CD4-positive, alpha-beta T cell treated with Interferon alpha-2 for 1 hour (primary cell): ENCODE data around the gene FBXO15.

ENCODE experiments used
- DNase-seq, 2 donors: peaks; one replicate each; pipeline ENCODE4 v3.0.0-alpha.2; 2020 to 2022

FBXO15 gene

GRCh38 chr18:74153377-74153776 lies 5.7 kb upstream of the FBXO15 start:
- no peak for DNase-seq

DNA sequence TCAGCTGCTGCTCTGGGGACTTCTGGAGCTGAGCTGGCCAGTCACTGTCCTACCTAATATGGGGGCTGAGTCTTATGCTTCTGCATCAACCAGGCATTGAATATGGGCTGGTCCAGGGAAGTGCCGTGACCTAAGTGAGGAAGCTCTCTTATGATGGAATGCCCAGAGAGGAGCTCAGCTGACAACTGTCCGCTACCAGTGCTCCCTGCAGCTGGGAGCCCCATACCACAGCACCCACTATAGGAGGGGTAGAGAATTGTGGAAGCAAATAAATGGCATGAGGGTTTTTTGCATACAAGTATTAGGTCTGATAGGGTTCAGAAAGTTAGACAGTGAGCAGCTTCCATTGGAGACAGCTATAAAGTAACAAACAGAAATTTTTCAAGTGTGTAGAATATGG lies 5.2 kb upstream of the FBXO15 start:
- no peak for DNase-seq

GRCh38 chr18:74152270-74152669 lies 4.6 kb upstream of the FBXO15 start:
- no peak for DNase-seq

- no peak for DNase-seq
These were observed 2.2 kb upstream of the FBXO15 start for GRCh38 chr18:74149878-74150277.

GRCh38 chr18:74148543-74149070 lies 973 bp upstream of the FBXO15 start:
- DNase-seq, result no peak

DNA sequence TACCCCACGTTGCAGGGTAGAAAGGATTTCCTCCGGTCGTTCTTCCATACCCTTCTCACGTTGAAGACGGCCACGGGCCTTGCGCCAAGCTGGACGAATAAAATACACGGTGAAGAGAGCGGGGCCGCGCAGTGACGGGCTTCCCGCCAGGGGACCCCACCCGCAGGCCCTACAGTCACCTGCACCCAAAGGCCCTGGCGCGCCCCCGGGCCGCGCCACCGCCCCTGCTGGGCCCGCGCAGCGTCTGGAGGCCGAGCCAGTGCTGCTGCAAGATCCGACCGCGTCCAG lies 199 bp downstream of the FBXO15 start:
- DNase-seq, result no peak

GRCh38 chr18:74146756-74147155 lies 878 bp downstream of the FBXO15 start:
- peak in 1 of 2 donors; percentile 6 for DNase-seq

GRCh38 chr18:74142252-74142651 lies 5.4 kb downstream of the FBXO15 start:
- DNase-seq, result no peak

DNA sequence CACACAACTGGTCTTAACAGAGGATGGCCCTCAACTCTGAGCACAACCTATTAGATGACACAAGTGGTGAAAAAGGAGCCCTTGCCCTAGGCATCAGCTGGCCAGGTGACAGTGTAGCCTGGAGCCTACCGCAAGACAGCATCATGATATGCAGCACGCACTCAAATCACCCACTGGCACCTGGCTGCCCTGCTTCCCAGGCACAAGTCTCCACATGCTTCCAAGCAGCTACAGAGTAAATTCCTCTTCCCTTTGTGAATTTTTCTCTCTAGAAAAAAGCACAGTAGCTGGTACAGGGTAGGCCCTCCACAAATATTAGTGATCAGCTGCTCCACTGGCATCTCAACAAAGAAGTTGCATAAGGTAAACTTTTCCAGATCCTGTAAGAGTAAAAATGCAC lies 6.0 kb downstream of the FBXO15 start:
- no peak for DNase-seq

DNA sequence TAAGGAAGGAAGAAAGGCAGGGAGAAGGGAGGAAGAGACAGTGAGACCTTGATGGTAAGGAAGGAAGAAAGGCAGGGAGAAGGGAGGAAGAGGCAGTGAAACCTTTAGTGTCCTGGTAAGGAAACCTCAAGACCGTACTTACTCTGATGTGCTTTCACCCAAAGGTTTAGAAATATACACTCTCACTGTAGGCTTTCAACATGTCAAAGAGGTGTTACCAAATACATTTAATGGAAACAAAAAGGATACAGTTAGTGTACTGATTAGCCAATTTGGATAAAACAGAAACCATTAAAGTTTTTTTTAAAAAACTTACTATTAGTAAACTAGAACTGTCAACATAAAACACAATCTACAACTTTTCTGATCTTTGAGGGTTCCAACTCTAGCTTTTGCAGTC lies 7.1 kb downstream of the FBXO15 start:
- no peak for DNase-seq

- DNase-seq, result no peak
These were observed 7.7 kb downstream of the FBXO15 start for GRCh38 chr18:74139888-74140287.

DNA sequence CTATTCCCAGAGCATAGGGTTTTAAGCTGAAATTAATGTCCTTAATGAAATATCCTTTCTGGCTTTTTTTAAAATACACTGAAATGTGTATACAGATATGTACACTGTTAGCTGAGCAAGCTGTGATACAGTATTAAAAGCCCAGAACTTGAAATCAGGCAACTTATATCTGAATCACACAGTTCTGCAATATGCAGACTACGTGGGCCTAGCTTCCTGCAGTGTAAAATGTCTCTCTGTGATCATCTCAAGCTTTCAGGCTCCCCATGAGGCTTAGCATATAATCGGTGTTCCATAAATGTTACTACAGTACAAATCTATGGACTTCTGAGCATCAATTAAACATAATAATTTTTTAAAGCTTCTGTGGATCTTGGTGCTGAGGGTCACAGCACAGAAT lies 8.2 kb downstream of the FBXO15 start:
- DNase-seq, result no peak

DNA sequence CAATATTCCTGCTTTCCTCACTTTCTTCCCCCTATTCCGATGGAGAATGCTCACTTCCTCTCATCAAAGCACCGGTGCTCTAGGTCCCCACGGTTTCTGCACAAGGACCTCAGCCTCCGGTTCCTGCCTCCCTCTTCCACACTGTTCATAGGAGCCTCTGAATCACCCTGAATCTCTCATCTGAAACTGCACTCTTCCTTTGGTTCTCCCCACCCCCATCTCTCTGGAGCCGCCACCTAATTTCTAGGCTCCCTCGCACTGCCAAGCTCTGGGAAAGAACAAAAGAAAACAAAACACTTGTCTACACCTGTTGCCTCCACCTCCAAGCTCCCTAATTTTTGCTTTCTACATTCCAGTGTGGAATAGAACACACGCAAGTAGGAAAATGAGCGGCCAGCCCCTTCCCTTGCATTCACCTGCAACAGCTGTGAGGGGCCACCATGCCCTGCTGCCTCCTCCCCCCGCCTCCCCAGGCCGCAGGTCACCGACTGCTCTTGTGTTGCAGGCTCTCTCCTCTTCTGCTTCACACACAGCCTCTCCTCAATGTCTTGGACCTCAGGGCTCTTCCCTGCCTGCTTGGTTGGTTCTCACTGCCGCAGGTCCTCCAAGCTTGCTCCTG lies 9.6 kb downstream of the FBXO15 start:
- DNase-seq, result no peak

DNA sequence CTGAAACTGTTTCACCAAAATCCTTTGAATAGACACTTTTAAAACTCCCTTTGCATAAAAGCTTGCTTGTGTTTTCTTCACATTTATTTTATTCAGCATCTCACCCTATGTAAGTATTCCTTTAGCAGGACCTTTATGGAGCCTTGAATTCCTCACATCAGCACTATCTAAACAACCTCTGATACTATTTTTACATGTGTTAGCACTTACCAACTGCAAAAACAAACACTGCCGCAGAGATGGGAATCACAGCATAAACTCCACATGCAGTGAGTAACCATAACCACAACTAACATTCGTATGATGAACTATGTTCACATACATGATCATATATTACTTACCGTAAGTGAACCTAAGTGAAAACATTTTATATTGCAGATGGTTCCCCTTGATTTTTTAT lies 15.4 kb downstream of the FBXO15 start:
- no peak for DNase-seq

DNA sequence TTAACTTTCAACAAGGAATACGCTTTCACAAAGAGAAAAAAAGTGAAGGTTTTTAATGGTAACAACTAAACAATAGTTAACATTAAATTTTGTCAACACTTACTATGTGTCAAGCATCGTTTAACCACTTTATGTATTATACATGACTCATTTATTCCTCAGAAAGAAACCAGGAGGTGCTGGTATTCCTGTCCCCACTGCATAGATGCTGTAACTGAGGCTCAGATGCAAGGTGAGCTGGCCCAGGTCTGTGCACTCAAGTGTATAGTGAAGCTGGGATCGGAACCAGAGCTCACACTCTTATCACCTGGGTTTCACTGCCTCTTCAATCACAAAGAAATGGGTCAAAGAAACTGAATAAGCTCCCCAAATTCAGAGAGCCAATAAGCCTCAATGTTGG lies 16.5 kb downstream of the FBXO15 start:
- no peak for DNase-seq

DNA sequence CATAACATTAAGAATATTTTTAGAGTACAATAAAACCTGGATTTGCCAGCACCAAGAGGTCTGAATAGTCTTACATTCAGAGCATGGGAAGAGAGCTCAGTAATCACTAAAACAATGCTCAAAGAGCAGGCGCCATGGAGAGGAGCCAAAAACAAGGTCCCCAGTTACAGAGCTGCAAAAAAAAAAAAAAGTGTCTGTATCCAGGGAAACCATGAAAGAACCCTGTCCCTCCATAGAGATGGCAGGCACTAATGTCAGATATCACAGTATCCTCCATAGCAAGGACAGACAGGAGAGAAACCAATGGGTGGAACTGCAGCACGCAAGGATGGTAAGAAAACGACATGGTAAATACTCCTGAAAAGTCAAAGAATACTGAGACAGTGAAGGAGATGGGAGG lies 19.5 kb downstream of the FBXO15 start:
- DNase-seq, result no peak

DNA sequence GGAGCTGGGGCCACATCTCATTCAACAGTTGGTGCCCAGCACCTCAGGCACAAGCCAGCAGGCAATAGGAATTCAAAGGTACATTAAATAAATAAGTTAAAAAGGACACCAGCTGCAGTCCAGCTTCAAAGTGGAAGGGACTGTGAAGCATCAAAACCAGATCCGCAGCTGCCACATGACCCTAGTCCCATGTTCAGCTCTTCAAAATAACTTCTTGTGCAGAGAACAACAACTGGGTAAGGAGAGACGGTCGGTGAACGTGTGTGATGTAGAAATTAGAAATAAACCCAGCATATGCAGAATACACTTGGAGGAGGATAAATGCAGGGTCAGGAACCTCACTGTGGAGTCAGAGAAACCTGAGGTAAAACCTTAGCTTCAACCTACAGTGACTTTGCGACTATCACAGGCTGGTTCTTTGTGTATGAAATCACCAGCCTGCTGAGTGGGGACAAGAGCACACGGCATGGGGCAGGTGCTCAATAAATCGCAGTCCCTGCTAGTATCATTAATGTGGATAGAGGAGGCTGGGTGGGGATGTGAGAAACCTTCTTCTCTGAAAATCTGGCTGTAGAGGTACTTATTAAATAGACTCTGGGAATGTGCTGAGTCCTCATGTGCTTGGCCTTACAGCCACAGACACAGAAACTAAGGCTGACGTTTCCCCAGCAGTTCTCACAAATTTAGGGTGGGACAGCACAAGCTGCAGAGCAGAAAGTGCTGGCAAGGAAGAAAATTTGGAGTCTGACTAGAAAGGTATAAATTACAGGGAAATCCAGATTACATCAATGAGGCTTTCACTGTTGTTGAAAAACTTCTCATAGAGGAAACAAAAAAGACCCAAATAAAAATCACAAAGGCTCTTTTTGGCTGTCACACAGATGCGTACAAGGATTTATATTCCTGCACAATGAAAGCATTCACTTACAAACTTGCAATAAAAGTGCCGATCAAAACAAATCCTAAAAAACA lies 20.7 kb downstream of the FBXO15 start:
- DNase-seq, result no peak

DNA sequence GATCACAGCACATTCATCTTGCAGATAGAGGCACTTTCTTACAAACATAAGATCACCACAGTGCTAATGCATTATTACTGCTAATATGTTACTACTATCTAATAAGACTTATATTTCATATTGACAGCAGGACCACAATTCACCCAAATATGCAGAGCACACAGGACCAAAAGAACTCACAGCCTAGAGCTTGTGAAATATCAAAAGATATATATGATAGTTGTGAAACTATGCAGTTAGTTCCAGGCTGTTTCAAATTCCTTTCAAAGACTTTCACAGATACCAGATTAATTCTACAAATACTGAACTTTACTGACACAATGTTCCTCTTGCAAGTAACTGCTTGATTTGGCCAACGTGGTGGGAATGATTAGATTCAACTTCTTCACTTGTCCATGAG lies 23.0 kb downstream of the FBXO15 start:
- DNase-seq, result no peak

DNA sequence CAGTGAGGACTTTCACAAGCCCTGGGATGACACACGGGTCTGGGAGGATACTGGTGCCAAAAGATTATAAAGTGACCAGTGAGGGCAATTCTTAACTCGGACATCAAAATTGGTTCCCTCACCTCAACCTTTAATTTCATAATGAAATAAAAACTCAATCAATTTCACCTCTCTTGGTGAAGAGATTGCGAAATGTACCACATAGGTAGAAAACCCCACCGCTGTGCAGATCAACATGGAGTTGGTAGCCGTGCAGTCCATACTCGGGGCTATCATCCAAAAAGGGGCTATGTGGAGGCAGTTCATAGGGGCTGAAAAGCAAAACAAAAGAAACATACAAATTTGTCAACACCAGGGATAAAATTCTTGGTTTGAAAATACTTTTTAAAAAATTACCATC lies 24.4 kb downstream of the FBXO15 start:
- DNase-seq, result no peak

DNA sequence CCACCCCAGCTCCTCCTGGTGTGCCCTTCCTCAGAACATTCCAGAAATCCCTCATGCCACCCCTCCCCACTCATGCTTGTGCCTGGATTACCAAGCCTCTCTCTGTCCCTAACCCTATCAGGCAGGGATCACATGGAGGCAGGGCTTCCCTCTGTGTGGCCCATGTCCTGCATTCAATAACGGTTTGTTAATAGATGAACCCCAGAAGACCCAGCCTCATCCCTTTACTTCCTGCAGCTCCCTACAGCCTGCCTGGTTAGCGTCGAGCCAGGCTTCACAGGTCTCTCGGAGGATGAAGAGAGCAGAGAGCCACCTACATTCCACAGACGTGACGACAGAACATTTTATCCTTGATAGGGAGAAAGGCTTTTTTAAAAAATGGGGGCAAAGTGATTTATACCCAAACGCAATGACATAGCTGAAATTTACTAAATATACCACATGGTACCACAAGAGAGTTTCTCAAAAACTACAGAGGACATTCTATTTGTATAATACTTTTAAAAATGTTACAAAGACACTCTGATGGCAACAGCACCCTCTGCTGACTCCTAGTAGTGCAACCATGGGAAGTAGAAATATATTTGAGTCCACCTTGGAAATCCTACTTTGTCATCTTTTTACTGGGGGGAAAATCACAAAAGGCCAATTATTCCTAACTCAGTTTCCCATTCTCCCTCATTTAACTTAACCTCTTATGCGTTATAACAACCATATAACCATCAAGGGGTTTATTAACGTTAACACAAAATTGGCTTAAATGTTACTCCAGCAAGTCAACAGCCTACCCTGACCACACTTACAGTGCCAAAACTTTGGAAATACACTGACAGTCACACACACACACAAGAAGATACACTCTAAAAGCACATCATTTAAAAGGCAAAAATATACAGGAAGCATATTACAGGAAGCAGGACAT lies 30.7 kb downstream of the FBXO15 start:
- DNase-seq, result peak; percentile 9 to 12

DNA sequence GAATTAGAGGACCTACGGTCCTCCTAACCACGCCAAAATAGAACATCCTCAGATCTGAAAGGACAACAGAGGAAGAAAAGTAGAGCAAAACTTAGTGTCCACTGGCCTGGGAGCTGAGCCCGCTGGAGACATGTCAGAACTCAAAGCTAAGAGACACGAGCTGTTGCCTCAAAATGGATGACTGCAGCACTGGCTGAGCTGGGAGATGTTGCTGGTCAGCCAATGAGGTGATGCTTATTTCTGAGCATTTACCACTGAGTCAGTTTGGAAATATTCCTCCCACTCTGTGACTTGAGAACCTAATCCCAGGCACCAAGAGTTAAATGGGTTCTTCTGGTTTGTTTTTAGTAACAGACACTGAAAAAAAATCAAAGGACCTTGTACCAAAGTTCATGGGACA lies 32.6 kb downstream of the FBXO15 start:
- no peak for DNase-seq

- DNase-seq, result no peak
These were observed 33.5 kb downstream of the FBXO15 start for GRCh38 chr18:74114116-74114515.

DNA sequence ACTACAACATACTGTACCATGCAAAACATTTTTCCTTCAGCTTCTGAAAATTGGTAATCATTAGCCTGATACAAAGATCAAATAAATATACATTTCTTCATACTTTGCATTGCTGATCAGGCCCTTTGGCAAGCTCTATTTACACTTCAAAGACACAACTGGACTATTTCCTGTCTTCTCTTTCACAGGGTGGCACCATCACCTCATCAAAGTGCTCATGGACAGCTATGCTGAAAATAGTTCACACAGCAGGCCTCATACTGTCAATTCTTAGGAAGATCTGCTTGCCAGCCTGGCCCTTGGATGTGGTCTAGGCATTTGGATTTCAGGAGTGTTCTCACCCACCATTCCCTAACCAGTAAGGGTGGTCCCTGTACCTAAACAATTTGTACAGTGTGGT lies 33.9 kb downstream of the FBXO15 start:
- no peak for DNase-seq
